Fibroblast of skin of right quadriceps (primary cell): ENCODE results near the gene FAM76A.
A peak's percentile ranks its signal among the peaks of the same experiment; 100 is the strongest.
"Not testable (repeated sequence)": the region's sequence is repeated elsewhere in the genome, so short reads cannot be mapped to it uniquely, and the experiment has no call there.

Experiments
- DNase-seq: peaks from one replicate; pipeline ENCODE4 v3.0.0-alpha.2; 2013

The FAM76A gene

GRCh38 chr1:27782950-27783349 lies 57.2 kb downstream of the FAM76A start:
- DNase-seq, result no peak

GRCh38 chr1:27784700-27785099 lies 58.9 kb downstream of the FAM76A start:
- no peak for DNase-seq

- DNase-seq, result peak; percentile 9
These were observed 60.2 kb downstream of the FAM76A start for GRCh38 chr1:27785781-27786455.

GRCh38 chr1:27787895-27788294 lies 62.1 kb downstream of the FAM76A start:
- DNase-seq, result peak; percentile 16

GRCh38 chr1:27789540-27790041 lies 63.8 kb downstream of the FAM76A start:
- DNase-seq, result peak; percentile 15

- not testable (repeated sequence) for DNase-seq
These were observed 64.5 kb downstream of the FAM76A start for GRCh38 chr1:27790270-27790669.

GRCh38 chr1:27795601-27796000 lies 69.8 kb downstream of the FAM76A start:
- no peak for DNase-seq

- no peak for DNase-seq
These were observed 79.0 kb downstream of the FAM76A start for GRCh38 chr1:27804791-27805190.

- no peak for DNase-seq
These were observed 81.0 kb downstream of the FAM76A start for GRCh38 chr1:27806758-27807157.

GRCh38 chr1:27807385-27807784 lies 81.6 kb downstream of the FAM76A start:
- DNase-seq, result no peak

- not testable (repeated sequence) for DNase-seq
These were observed 82.4 kb downstream of the FAM76A start for GRCh38 chr1:27808131-27808530.

- DNase-seq, result no peak
These were observed 84.1 kb downstream of the FAM76A start for GRCh38 chr1:27809883-27810282.

GRCh38 chr1:27811741-27812500 lies 86.2 kb downstream of the FAM76A start:
- DNase-seq, result no peak
